ENCODE measurements around the gene RASA3. TPM values are rescaled to one million over a fixed set of nuclear protein-coding genes. Genes with fewer than 3 reads are reported as not detected.
"Not testable (repeated sequence)": the region's sequence is repeated elsewhere in the genome, so short reads cannot be mapped to it uniquely, and the experiment has no call there.

RASA3 gene
- total RNA-seq, 6 experiments from 2014 or later, result 3.5 to 7.9 (median 4.6) TPM

DNA sequence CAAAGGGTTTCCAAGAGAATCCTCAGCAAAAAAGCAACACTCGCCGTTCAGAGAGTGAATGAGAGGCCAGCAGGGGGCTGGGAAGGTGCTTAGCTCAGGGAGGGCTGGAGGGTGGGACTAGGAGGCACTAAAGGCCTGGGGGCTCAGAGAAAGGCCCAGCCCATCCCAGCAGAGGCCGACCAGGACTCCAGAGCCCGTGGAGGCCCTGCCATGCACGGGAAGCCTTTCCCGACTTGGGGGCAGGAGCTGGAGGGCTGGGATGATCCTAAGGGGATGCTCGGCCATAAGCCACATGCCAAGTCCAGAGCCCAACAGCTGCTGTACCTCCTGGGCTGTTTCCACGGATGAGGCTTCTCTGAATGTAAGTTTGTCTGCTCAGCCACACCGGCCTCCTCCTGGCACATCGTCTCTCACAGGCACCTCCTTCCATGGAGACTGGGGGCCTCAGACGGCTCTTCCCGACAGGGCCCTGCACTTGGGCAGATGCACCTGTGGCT, 19.5 kb downstream of the RASA3 start:
- intact Hi-C loops (cut with DNase I), result no loop called here
- DNase-seq (peak in 2 of 3 donors; percentile 11 to 33), ATAC-seq (no peak)
- Histone ChIP-seq H3K4me1 (peaks cover 0 to under 1% (median 0%) of the 10 kb centered on the region in 4 donors), H3K4me3 (no peak overlapping the region), H3K36me3 (no peaks in the 10 kb centered on the region), H3K9me3 (no peaks in the 10 kb centered on the region), H3K27ac (no peak overlapping the region), H3K27me3 (no peaks in the 10 kb centered on the region)
- TF ChIP-seq POLR2A (IDR thresholded peaks at IDR 0.05), result no peak
- TF ChIP-seq, protein P1, sequence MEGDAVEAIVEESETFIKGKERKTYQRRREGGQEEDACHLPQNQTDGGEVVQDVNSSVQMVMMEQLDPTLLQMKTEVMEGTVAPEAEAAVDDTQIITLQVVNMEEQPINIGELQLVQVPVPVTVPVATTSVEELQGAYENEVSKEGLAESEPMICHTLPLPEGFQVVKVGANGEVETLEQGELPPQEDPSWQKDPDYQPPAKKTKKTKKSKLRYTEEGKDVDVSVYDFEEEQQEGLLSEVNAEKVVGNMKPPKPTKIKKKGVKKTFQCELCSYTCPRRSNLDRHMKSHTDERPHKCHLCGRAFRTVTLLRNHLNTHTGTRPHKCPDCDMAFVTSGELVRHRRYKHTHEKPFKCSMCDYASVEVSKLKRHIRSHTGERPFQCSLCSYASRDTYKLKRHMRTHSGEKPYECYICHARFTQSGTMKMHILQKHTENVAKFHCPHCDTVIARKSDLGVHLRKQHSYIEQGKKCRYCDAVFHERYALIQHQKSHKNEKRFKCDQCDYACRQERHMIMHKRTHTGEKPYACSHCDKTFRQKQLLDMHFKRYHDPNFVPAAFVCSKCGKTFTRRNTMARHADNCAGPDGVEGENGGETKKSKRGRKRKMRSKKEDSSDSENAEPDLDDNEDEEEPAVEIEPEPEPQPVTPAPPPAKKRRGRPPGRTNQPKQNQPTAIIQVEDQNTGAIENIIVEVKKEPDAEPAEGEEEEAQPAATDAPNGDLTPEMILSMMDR (IDR thresholded peaks at IDR 0.05), result no peak
- 56% methylated on average over 3 of the region's 12 CpGs for WGBS (ENCODE audit: insufficient coverage, low coverage, low lambda C conversion rate, missing lambda C conversion rate)

DNA sequence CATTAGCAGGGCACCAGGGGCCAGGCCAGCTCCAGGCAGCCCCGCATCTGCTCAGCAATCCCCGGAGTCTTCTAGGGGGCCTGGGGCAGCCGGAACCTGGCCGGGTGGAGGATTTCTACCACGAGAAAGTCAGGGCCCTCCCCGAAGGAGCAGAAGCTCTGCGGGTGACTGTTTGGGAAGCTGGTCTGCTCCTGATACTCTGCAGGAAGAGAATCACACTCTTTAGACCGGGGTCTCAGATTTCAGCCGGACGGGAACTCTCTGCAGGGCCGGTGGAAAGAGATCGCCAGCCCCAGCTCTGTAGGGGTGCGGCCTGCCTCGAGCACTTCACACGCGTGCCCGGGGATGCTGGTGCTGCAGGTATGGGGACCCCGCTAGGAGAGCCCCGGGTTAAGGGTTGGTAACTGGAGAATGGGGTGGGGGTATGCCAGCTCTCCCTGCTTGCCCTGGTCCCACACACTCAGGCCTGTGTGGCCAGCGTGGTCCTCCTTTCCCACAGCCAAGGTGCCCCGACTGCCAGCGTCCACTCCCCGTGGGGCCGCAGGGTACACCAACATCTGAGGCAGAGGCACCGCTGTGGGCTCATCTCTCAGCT, 20.1 kb downstream of the RASA3 start:
- H3K4me3 ChIP-seq, result no peak overlapping the region
- H3K9me3 ChIP-seq, result no peaks in the 10 kb centered on the region
- 0% methylated on average over 1 of the region's 25 CpGs for WGBS (ENCODE audit: insufficient coverage, low coverage, low lambda C conversion rate, missing lambda C conversion rate)
- no peak overlapping the region for H3K27ac ChIP-seq
- ATAC-seq (no peak), DNase-seq (peak; percentile 15 to 39 (median 33))
- H3K27me3 ChIP-seq, result no peaks in the 10 kb centered on the region
- no peaks in the 10 kb centered on the region for H3K36me3 ChIP-seq
- H3K4me1 ChIP-seq, result no peaks in the 10 kb centered on the region
- intact Hi-C loops (cut with DNase I), result no loop called here
- no peak for TF ChIP-seq POLR2A (IDR thresholded peaks at IDR 0.05)
- TF ChIP-seq, protein P1 (IDR thresholded peaks at IDR 0.05), result no peak

DNA sequence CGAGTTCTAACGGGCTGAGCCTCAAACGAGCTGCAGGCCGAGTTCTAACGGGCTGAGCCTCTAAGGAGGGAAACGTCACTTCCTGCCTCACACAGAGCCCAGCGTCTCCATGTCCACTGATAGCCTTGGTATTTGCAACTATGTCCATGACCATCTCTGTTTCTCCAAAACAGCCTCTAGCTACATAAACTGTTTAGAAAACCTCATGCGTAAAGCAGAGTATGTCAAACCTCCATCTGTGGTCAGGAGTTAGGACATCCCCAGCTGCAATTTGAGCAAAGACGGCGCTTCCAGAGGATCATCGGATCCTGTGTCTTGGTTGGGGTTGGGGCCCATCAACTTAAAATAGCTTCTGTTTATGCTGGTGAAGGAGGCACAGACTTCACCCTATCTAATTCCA, 20.8 kb downstream of the RASA3 start:
- Histone ChIP-seq H3K9me3 (no peaks in the 10 kb centered on the region), H3K27me3 (no peaks in the 10 kb centered on the region), H3K27ac (no peak overlapping the region), H3K36me3 (no peaks in the 10 kb centered on the region), H3K4me3 (no peak overlapping the region), H3K4me1 (no peaks in the 10 kb centered on the region)
- TF ChIP-seq, protein P1 (IDR thresholded peaks at IDR 0.05), result no peak
- TF ChIP-seq POLR2A (IDR thresholded peaks at IDR 0.05), result no peak
- WGBS (ENCODE audit: insufficient coverage, low coverage, low lambda C conversion rate, missing lambda C conversion rate), result 60% methylated on average over 1 of the region's 11 CpGs
- intact Hi-C loops (cut with DNase I), result no loop called here
- ATAC-seq (no peak), DNase-seq (peak in 1 of 3 donors; percentile 19)

DNA sequence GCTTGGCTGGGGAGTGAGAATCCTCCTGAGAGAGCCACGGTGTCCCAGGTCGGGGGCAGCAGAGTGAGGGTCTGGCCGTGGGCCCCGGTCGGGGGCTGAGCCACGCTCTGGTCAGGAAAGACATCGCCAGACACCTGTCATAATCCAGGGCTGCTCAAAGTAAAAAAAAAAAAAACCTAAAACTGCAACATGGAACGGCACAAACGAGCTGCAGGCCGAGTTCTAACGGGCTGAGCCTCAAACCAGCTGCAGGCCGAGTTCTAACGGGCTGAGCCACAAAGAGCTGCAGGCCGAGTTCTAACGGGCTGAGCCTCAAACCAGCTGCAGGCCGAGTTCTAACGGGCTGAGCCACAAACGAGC, 21.6 kb downstream of the RASA3 start:
- H3K27me3 ChIP-seq; H3K27ac ChIP-seq; intact Hi-C loops (cut with DNase I); H3K4me3 ChIP-seq; ATAC-seq; DNase-seq; H3K4me1 ChIP-seq; H3K36me3 ChIP-seq; H3K9me3 ChIP-seq: not testable (repeated sequence)
- WGBS (ENCODE audit: insufficient coverage, low coverage, low lambda C conversion rate, missing lambda C conversion rate), result 38% methylated on average over 4 of the region's 18 CpGs

DNA sequence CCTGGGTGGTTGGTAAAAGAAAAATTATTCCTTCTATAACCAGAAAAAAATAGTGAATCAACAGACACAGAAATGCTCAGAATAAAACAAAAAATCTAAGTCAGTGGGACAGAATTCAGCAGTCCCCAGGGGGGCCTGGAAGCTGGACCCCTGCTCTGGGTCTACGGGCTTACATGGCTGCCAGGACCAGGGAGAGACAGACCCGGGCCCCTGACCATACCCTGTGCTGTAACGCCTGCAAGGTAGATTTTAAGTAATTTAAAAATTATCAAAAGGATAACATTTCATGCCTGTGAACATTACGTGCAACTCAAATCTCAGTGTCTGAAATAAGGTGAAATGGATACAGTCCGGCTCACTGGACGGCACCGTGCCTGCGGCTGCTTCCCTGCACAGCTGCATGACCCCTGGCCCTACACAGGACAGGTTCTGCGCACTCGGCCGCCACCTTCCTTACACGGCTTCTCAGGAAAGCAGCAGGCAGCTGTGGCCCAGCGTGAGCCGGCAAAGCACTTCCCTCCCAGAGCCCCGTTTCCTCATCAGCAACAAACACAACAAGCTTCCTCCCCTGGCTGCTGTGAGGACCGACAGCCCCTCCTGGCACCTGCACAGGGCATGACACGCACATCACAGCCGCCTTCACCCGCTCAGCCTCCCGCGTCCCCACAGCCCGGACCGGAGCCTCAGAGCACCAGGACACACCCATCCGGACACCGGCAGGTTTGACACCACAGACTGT, 22.2 kb downstream of the RASA3 start:
- Histone ChIP-seq H3K4me1 (no peaks in the 10 kb centered on the region), H3K27me3 (no peaks in the 10 kb centered on the region), H3K36me3 (no peaks in the 10 kb centered on the region), H3K9me3 (no peaks in the 10 kb centered on the region), H3K4me3 (no peak overlapping the region), H3K27ac (no peak overlapping the region)
- intact Hi-C loops (cut with DNase I), result no loop called here
- TF ChIP-seq POLR2A (IDR thresholded peaks at IDR 0.05), result no peak
- TF ChIP-seq, protein P1 (IDR thresholded peaks at IDR 0.05), result peak in 1 of 4 donors; percentile 8
- ATAC-seq (peak; percentile 2 to 48 (median 34)), DNase-seq (peak; percentile 48 to 61 (median 51))
- 58% methylated on average over 20 of the region's 25 CpGs for WGBS (ENCODE audit: insufficient coverage, low coverage, low lambda C conversion rate, missing lambda C conversion rate)

Data from right lobe of liver (tissue), 6 donors.